H9 (cell line): Measurements from ENCODE around the gene SETMAR. TPM values are rescaled to one million over a fixed set of nuclear protein-coding genes. Genes with fewer than 3 reads are reported as not detected.

ENCODE experiments used
- DNase-seq: peaks from one replicate; pipeline ENCODE4 v3.0.0-alpha.2; 2017
- H2AFZ ChIP-seq: one replicate; pipeline ENCODE4 v1.6.1; 2013; ENCODE audit warnings: mild to moderate bottlenecking, low read length, control low read depth, moderate library complexity
- H2AK5ac ChIP-seq: 2 replicates; pipeline ENCODE4 v1.6.1; 2013; ENCODE audit warnings: low read length, control low read depth, mixed read lengths; ENCODE audit not compliant: insufficient read length
- H2BK120ac ChIP-seq: one replicate; pipeline ENCODE4 v1.6.1; 2013; ENCODE audit warnings: low read depth, mild to moderate bottlenecking, low read length, control low read depth, inconsistent platforms; ENCODE audit not compliant: poor library complexity, severe bottlenecking
- H2BK12ac ChIP-seq: 2 replicates; pipeline ENCODE4 v1.6.1; 2013; ENCODE audit warnings: low read length, control low read depth, mixed read lengths, low read depth; ENCODE audit not compliant: insufficient read length
- H2BK15ac ChIP-seq: 2 replicates; pipeline ENCODE4 v1.6.1; 2013; ENCODE audit warnings: low read depth, low read length, control low read depth
- H2BK20ac ChIP-seq: one replicate; pipeline ENCODE4 v1.6.1; 2013; ENCODE audit warnings: low read depth, mild to moderate bottlenecking, low read length, control low read depth, inconsistent platforms; ENCODE audit not compliant: poor library complexity, severe bottlenecking
- H2BK5ac ChIP-seq: 2 replicates; pipeline ENCODE4 v1.6.1; 2013; ENCODE audit warnings: low read length, control low read depth, mixed read lengths; ENCODE audit not compliant: insufficient read length
- H3K14ac ChIP-seq: 2 replicates; pipeline ENCODE4 v1.6.1; 2013; ENCODE audit warnings: low read length, control low read depth; ENCODE audit not compliant: insufficient read depth
- H3K18ac ChIP-seq: 2 replicates; pipeline ENCODE4 v1.6.1; 2013; ENCODE audit warnings: low read depth, mild to moderate bottlenecking, mixed read lengths, low read length, control low read depth; ENCODE audit not compliant: insufficient read length
- H3K23ac ChIP-seq: 2 replicates; pipeline ENCODE4 v1.6.1; 2013; ENCODE audit warnings: low read length, control low read depth, mixed read lengths, low read depth; ENCODE audit not compliant: insufficient read length
- H3K23me2 ChIP-seq: 2 replicates; pipeline ENCODE4 v1.6.1; 2013; ENCODE audit warnings: low read depth, mild to moderate bottlenecking, mixed read lengths, low read length, control low read depth; ENCODE audit not compliant: insufficient read length, poor library complexity, severe bottlenecking
- H3K27ac ChIP-seq: 2 replicates; pipeline ENCODE4 v1.5.1; 2013; ENCODE audit warnings: low read length, control low read depth, mixed read lengths, low read depth; ENCODE audit not compliant: insufficient read length
- H3K27me3 ChIP-seq: 2 replicates; pipeline ENCODE4 v1.6.1; 2013; ENCODE audit warnings: low read length, control low read depth, inconsistent platforms; ENCODE audit not compliant: insufficient read depth
- H3K4ac ChIP-seq: 2 replicates; pipeline ENCODE4 v1.6.1; 2013; ENCODE audit warnings: low read depth, mild to moderate bottlenecking, control low read depth, inconsistent platforms, low read length, moderate library complexity
- H3K4me1 ChIP-seq: 2 replicates; pipeline ENCODE4 v1.6.1; 2013; ENCODE audit warnings: low read length, control low read depth, inconsistent platforms; ENCODE audit not compliant: insufficient read depth
- H3K4me2 ChIP-seq: 2 replicates; pipeline ENCODE4 v1.6.1; 2013; ENCODE audit warnings: low read length, control low read depth, mixed read lengths; ENCODE audit not compliant: insufficient read length, insufficient read depth
- H3K56ac ChIP-seq: 2 replicates; pipeline ENCODE4 v1.6.1; 2013; ENCODE audit warnings: low read depth, mild to moderate bottlenecking, mixed read lengths, low read length, control low read depth; ENCODE audit not compliant: insufficient read length
- H3K79me1 ChIP-seq: 2 replicates; pipeline ENCODE4 v1.6.1; 2013; ENCODE audit warnings: low read depth, mild to moderate bottlenecking, moderate library complexity, low read length, control low read depth, inconsistent platforms; ENCODE audit not compliant: insufficient read depth, poor library complexity, severe bottlenecking
- H3K79me2 ChIP-seq: 2 replicates; pipeline ENCODE4 v1.6.1; 2013; ENCODE audit warnings: low read length, control low read depth, inconsistent platforms; ENCODE audit not compliant: insufficient read depth
- H3K9ac ChIP-seq: 2 replicates; pipeline ENCODE4 v1.6.1; 2013; ENCODE audit warnings: low read length, control low read depth, mixed read lengths; ENCODE audit not compliant: insufficient read length; ENCODE audit errors: extremely low read depth
- H3K9me3 ChIP-seq: one replicate; pipeline ENCODE4 v1.6.1; 2013; ENCODE audit warnings: low read depth, low read length, inconsistent platforms; ENCODE audit not compliant: control insufficient read depth
- H3T11ph ChIP-seq: one replicate; pipeline ENCODE4 v1.6.1; 2013; ENCODE audit warnings: mild to moderate bottlenecking, low read length, control low read depth, inconsistent platforms
- H4K20me1 ChIP-seq: one replicate; pipeline ENCODE4 v1.6.1; 2013; ENCODE audit not compliant: control insufficient read depth, insufficient read length, insufficient read depth
- H4K5ac ChIP-seq: 2 replicates; pipeline ENCODE4 v1.6.1; 2013; ENCODE audit warnings: low read depth, mild to moderate bottlenecking, mixed read lengths, low read length, control low read depth; ENCODE audit not compliant: insufficient read length
- H4K8ac ChIP-seq: replicated peaks from 2 replicates; pipeline ENCODE4 v1.6.1; 2013; ENCODE audit warnings: low read length, control low read depth, mixed read lengths, low read depth; ENCODE audit not compliant: insufficient read length
- H4K91ac ChIP-seq: 2 replicates; pipeline ENCODE4 v1.6.1; 2013; ENCODE audit warnings: low read depth, mild to moderate bottlenecking, moderate library complexity, mixed read lengths, low read length, control low read depth; ENCODE audit not compliant: insufficient read length
- H3K27ac Mint-ChIP-seq, 3 experiments: 2 replicates in 2 of 3; 3 replicates in 1 of 3; pipeline ENCODE4 v1.8.0; 2020 to 2021; ENCODE audit warnings: mixed read lengths in 3 of 3, mild to moderate bottlenecking in 1 of 3, moderate library complexity in 1 of 3
- H3K27me3 Mint-ChIP-seq: 2 replicates; pipeline ENCODE4 v1.8.0; 2021; ENCODE audit warnings: low read depth, mild to moderate bottlenecking, moderate library complexity, mixed read lengths
- H3K36me3 Mint-ChIP-seq, 3 experiments: 2 replicates in 2 of 3; 3 replicates in 1 of 3; pipeline ENCODE4 v1.8.0; 2020 to 2021; ENCODE audit warnings: low read depth in 3 of 3, mixed read lengths in 3 of 3; ENCODE audit not compliant: insufficient read depth in 1 of 3
- H3K4me1 Mint-ChIP-seq, 2 experiments: 2 replicates each; pipeline ENCODE4 v1.8.0; 2020; ENCODE audit warnings: mixed read lengths in 2 of 2
- H3K4me3 Mint-ChIP-seq, 2 experiments: 2 replicates in 1 of 2; 3 replicates in 1 of 2; pipeline ENCODE4 v1.8.0; 2020 to 2021; ENCODE audit warnings: mild to moderate bottlenecking in 2 of 2, mixed read lengths in 2 of 2, moderate library complexity in 1 of 2
- H3K9me3 Mint-ChIP-seq, 2 experiments: 2 replicates in 1 of 2; 3 replicates in 1 of 2; pipeline ENCODE4 v1.8.0; 2020; ENCODE audit warnings: mild to moderate bottlenecking in 2 of 2, mixed read lengths in 2 of 2, moderate library complexity in 1 of 2
- CTCF ChIP-seq: fragments of 200-600 bp; sonication (generic); conservative IDR thresholded peaks from 3 replicates; pipeline ENCODE4 v1.8.0; 2021; ENCODE audit warnings: antibody characterized with exemption, mild to moderate bottlenecking
- WGBS: extraction: QIAGEN DNeasy Blood & Tissue Kit; methylation state at CpG from one replicate; pipeline ENCODE4 v1.1.7; 2013; ENCODE audit warnings: missing lambda C conversion rate, low lambda C conversion rate, mixed read lengths; ENCODE audit not compliant: insufficient read length; ENCODE audit errors: extremely low coverage; 5-methylcytosine and 5-hydroxymethylcytosine counted together
- total RNA-seq: library from RNA; stranded (reverse); gene quantifications from 2 replicates; pipeline ENCODE4 v1.2.1, GENCODE V29; 2021

SETMAR gene
- total RNA-seq, 1 experiment from 2014 or later, result 29.1 TPM

- H2BK20ac ChIP-seq, result no peak overlapping the region
- H3K79me1 ChIP-seq, result no peaks in the 10 kb centered on the region
- no peak overlapping the region for H2BK120ac ChIP-seq
- no CpG with 5 or more reads among the region's 3 CpGs for whole genome bisulfite sequencing
- TF ChIP-seq CTCF, result no peak
- no peak overlapping the region for H2AFZ ChIP-seq
- peaks cover 6% of the 10 kb centered on the region for H3K27me3 Mint-ChIP-seq
- H2AK5ac ChIP-seq, result no peak overlapping the region
- no peaks in the 10 kb centered on the region for H3K79me2 ChIP-seq
- H3K56ac ChIP-seq, result no peak overlapping the region
- no peak overlapping the region for H3K4me2 ChIP-seq
- H3K36me3 Mint-ChIP-seq, result no peaks in the 10 kb centered on the region
- peaks cover 8 to 10% of the 10 kb centered on the region in 2 experiments for H3K4me1 Mint-ChIP-seq
- no peaks in the 10 kb centered on the region for H3K23me2 ChIP-seq
- no peak overlapping the region for H3T11ph ChIP-seq
- no peaks in the 10 kb centered on the region for H4K20me1 ChIP-seq
- H3K27ac Mint-ChIP-seq, result no peak overlapping the region
- H4K91ac ChIP-seq, result no peak overlapping the region
- H3K27ac ChIP-seq, result no peak overlapping the region
- H2BK12ac ChIP-seq, result no peak overlapping the region
- no peaks in the 10 kb centered on the region for H3K27me3 ChIP-seq
- no peak overlapping the region for H3K14ac ChIP-seq
- H2BK5ac ChIP-seq, result no peak overlapping the region
- no peak overlapping the region for H4K5ac ChIP-seq
- H3K4me3 Mint-ChIP-seq, result no peak overlapping the region
- H3K23ac ChIP-seq, result no peak overlapping the region
- no peak overlapping the region for H4K8ac ChIP-seq
- no peaks in the 10 kb centered on the region for H3K4me1 ChIP-seq
- no peak for DNase-seq
- H2BK15ac ChIP-seq, result no peak overlapping the region
- no peak overlapping the region for H3K4ac ChIP-seq
- H3K18ac ChIP-seq, result no peak overlapping the region
- no peaks in the 10 kb centered on the region for H3K9me3 Mint-ChIP-seq
- H3K9me3 ChIP-seq, result no peaks in the 10 kb centered on the region
- no peak overlapping the region for H3K9ac ChIP-seq
These were observed 10.9 kb upstream of the SETMAR start for GRCh38 chr3:4292301-4292700.
